Measurements from ENCODE around the gene A2ML1.
"Not testable (repeated sequence)": the region's sequence is repeated elsewhere in the genome, so short reads cannot be mapped to it uniquely, and the experiment has no call there.

DNA sequence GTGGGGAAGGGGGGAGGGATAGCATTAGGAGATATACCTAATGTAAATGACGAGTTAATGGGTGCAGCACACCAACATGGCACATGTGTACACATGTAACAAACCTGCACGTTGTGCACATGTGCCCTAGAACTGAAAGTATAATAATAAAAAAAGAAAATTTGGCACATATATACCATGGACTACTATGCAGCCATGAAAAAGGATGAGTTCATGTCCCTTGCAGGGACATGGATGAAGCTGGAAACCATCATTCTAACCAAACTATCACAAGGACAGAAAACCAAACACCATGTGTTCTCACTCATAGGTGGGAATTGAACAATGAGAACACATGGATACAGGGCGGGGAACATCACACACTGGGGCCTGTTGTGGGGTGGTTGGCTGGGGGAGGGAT, 21.2 kb upstream of the A2ML1 start:
- TF ChIP-seq, protein P1, sequence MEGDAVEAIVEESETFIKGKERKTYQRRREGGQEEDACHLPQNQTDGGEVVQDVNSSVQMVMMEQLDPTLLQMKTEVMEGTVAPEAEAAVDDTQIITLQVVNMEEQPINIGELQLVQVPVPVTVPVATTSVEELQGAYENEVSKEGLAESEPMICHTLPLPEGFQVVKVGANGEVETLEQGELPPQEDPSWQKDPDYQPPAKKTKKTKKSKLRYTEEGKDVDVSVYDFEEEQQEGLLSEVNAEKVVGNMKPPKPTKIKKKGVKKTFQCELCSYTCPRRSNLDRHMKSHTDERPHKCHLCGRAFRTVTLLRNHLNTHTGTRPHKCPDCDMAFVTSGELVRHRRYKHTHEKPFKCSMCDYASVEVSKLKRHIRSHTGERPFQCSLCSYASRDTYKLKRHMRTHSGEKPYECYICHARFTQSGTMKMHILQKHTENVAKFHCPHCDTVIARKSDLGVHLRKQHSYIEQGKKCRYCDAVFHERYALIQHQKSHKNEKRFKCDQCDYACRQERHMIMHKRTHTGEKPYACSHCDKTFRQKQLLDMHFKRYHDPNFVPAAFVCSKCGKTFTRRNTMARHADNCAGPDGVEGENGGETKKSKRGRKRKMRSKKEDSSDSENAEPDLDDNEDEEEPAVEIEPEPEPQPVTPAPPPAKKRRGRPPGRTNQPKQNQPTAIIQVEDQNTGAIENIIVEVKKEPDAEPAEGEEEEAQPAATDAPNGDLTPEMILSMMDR (IDR thresholded peaks at IDR 0.05), result not testable (repeated sequence)
- not testable (repeated sequence) for TF ChIP-seq POLR2A (IDR thresholded peaks at IDR 0.05)

All from body of pancreas (tissue), 4 donors.